NCI-H1417 (cell line): ENCODE measurements around the gene PDE4B.
A peak's percentile ranks its signal among the peaks of the same experiment; 100 is the strongest.
"Not testable (repeated sequence)": the region's sequence is repeated elsewhere in the genome, so short reads cannot be mapped to it uniquely, and the experiment has no call there.

Experiments used
- DNase-seq, 3 experiments: peaks; one replicate each; lab custom pipeline; 2025; lab: John Stamatoyannopoulos, UW

Gene PDE4B

GRCh38 chr1:66055092-66055491 lies 262.4 kb downstream of the PDE4B start:
- no peak for DNase-seq

DNA sequence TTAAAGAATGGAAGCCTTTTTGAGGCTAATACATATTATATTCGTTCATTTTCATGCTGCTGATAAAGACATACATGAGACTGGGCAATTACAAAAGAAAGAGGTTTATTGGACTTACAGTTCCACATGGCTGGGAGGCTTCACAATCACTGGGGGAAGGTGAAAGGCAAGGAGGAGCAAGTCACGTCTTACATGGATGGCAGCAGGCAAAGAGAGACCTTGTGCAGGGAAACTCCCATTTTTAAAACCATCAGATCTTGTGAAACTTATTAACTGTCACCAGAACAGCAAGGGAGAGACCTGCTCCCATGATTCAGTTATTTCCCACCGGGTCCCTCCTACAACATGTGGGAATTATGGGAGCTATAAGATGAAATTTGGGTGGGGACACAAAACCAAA lies 264.8 kb downstream of the PDE4B start:
- not testable (repeated sequence) for DNase-seq

DNA sequence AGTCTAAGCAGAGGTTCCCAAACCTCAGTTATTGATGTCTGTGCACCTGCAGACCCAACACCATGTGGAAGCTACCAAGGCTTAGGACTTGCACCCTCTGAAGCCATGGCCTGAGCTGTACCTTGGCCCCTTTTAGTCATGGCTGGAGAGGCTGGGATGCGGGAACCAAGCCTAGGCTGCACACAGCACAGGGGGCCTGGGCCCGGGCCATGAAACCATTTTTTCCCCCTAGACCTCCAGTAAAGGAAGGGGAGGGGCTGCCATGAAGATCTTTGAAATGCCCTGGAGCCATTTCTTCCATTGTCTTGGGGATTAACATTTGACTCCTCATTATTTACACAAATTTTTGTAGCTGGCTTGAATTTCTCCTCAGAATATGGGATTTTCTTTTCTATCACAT lies 265.9 kb downstream of the PDE4B start:
- DNase-seq: no peak

DNA sequence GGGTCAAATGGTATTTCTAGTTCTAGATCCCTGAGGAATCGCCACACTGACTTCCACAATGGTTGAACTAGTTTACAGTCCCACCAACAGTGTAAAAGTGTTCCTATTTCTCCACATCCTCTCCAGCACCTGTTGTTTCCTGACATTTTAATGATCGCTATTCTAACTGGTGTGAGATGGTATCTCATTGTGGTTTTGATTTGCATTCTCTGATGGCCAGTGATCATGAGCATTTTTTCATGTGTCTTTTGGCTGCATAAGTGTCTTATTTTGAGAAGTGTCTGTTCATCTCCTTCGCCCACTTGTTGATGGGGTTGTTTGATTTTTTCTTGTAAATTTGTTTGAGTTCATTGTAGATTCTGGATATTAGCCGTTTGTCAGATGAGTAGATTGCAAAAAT lies 274.5 kb downstream of the PDE4B start:
- DNase-seq: not testable (repeated sequence)

DNA sequence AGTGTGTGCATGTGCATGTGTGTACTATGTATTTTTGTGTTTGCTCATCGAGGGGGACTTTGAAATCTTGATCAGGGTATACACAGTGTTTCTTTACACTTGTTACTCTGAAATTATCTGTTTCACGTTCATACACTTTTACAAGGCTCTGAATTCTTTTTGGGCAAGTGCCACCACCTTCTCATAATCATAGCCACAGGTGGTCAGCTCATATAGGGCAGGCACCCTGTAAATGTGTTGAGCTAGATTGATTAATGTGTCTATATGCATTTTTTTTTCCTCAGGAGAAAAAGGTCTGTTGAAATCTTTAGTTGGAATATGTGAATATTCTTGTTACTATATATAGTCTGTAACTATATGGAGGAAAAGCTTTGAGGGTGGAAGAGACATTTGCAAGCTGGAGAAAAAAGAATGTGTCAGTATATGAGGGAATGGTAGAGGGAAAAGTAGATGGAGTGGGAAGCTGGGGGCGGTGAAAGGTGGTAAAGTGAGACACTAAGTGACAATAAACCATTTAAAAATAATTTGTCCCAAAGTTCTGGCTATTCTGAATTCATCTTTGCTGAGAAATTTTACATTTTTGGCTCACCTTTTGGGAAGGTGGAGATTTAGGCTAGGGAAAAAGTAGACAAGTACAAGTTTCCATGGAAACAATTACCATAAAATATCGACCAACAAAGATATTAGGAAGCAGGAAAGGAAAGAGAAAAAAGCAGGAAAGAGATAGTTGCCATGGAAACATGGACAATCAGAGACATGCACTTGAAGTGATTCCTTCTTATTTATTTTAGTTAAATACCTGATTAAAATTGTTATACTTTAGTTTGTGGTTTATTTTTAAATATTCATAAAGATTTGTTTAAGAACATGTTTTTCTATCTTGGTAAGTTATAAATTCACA lies 277.5 kb downstream of the PDE4B start:
- DNase-seq: peak in 1 of 3 experiments; percentile 5

- DNase-seq: no peak
These were observed 280.7 kb downstream of the PDE4B start for GRCh38 chr1:66073388-66073787.

- no peak for DNase-seq
These were observed 281.5 kb downstream of the PDE4B start for GRCh38 chr1:66074147-66074546.

DNA sequence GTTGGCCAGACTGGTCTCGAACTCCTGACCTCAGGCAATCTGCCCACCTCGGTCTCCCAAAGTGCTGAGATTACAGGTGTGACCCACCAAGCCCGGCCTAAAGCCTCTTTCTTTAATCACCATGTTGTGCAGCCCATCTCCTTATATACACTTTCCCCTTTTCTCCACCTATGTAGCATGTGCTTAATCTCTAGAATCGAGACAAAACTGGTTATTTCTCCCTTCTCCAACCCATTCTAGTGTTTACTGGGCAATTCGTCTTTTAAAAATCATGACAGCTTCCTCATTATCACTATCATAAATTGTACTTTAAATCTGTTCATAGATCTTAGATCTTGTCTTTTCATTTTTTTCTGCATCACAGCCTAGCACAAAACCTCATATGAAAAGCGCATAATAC lies 285.7 kb downstream of the PDE4B start:
- DNase-seq: no peak

DNA sequence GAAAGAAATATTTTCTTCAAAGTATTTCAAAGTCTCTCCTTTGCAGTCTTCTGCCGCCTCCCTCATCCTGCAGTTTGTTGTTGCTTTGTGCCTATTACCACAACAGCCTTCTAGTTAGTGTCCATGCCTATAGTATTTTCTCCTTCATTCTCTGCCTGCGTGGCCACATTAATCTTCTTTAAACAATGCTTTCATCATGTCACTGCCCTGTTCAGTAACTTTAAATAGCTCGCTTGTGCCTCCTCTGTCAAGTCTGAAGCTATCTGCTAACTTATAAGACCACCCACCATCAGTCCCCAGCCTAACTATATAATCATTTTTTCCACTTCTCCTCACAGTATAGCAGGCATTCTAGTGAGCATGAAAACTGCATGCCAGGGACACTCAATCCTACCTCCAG lies 290.3 kb downstream of the PDE4B start:
- DNase-seq: no peak

GRCh38 chr1:66084442-66084841 lies 291.7 kb downstream of the PDE4B start:
- no peak for DNase-seq

- peak in 2 of 3 experiments; percentile 7 to 41 for DNase-seq
These were observed 292.9 kb downstream of the PDE4B start for GRCh38 chr1:66085600-66085999.

DNA sequence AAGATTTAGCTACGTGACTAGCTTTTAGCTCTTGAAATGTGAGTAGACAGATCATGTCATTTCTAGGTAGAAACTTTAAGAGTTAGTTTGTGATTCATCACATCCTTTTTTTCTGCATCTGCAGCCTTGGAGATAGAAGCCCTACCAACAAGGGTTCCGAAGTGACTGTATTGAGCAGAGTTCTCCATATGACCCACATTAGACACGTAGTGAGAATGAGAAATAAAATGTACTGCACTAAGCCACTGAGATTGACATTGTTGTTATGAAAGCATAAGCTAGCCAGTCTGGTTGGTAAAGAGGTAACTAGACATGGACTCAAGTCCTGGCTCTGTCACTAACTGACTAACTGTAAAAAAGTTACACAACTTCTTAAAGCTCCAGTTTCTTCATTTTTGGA lies 296.1 kb downstream of the PDE4B start:
- no peak for DNase-seq

DNA sequence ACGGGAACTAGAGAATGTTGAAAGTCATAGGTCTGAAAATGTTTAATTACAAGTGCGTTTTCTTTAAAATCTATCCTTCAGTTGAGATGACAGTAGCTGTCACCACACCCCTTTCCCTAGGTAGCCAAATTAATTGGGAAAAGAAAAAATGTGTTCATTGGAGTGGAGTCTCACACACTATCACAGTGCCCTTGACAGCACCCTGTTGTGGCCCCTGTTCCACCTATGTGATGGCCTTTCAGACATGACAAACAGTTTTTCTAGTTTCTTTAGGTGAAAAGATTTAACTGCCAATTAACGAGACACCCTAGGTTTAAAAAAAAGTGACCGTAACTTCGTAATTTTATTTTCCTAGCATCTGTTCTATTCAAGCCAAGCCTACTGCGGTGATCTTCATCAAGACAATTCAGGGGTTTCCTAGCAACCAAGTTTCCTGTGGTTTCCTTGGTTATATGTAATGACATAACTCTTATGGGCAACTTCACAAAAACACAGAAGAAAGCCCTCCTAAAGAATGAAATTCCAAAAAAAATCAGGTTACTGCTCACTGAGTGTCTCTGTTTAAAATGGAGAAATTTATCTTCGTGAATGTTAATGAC lies 298.3 kb downstream of the PDE4B start:
- DNase-seq: no peak

DNA sequence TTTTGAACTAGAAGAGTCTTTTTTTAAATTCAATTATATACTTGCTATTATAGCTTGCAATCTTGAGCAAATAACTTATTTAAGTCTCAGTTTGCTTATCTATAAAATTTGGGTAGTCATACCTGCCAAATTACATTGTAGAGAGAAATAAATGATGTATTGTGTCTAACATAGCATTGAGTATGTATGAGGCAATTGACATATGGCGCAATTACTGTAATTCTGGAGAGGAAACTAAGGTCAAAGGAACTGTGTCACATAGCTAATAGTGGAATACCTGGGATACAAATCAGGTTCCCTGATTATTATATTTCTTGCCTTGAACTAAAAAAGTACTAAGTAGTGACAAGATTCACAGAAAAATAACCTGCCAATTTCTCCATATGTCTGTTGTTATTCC lies 302.5 kb downstream of the PDE4B start:
- DNase-seq: peak in 1 of 3 experiments; percentile 26

DNA sequence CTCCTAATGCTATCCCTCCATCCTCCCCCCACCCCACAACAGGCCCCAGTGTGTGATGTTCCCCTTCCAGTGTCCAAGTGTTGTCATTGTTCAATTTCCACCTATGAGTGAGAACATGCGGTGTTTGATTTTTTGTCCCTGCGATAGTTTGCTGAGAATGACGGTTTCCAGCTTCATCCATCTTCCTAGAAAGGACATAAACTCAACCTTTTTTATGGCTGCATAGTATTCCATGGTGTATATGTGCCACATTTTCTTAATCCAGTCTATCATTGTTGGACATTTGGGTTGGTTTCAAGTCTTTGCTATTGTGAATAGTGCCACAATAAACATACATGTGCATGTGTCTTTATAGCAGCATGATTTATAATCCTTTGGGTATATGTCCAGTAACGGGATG lies 308.3 kb downstream of the PDE4B start:
- DNase-seq: not testable (repeated sequence)

- not testable (repeated sequence) for DNase-seq
These were observed 311.4 kb downstream of the PDE4B start for GRCh38 chr1:66104076-66104475.

DNA sequence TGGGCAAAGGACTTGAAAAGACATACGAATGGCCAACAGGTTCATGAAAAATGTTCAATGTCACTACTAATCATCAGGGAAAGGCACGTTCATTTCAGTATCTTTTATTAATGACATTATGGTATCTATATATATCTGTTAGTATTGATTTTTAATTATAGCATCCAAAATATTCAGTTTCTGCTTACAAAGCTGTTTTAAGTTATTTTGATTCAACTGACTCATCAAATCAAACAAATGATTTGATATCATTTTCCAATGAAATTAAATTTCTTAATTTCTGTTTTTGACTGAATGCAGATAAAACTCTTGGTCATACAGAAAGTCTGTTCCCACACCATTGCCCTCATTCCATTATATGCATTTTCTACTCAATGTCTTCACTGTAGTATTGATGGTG lies 315.9 kb downstream of the PDE4B start:
- DNase-seq: no peak

- no peak for DNase-seq
These were observed 320.2 kb downstream of the PDE4B start for GRCh38 chr1:66112744-66113400.

- peak in 1 of 3 experiments; percentile 40 for DNase-seq
These were observed 326.5 kb downstream of the PDE4B start for GRCh38 chr1:66119148-66119547.

GRCh38 chr1:66124670-66125069 lies 332.0 kb downstream of the PDE4B start:
- no peak for DNase-seq

GRCh38 chr1:66128641-66129040 lies 335.9 kb downstream of the PDE4B start:
- not testable (repeated sequence) for DNase-seq

DNA sequence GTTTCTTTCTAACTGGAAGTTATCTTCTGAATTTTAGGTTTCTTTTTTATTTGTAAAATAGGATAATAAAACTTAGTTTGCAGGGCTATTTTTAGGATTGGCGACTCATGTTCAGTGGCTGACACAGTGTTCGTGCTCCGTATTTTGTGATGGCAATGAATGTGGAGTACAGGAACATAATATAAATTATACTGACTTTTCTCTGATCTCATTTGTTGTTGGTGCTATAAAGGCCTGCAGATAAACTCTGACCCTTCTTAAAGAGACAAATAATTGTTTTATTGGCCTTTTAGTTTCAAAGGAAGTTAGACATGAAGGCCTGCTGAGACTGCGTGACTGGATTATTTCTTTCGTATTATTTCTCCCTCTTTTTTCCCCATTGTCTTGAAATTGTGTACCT lies 339.6 kb downstream of the PDE4B start:
- DNase-seq: no peak

- no peak for DNase-seq
These were observed 341.3 kb downstream of the PDE4B start for GRCh38 chr1:66134004-66134403.
